B cell (primary cell): ENCODE measurements around the gene PACRG.

Source experiments
- EZH2 ChIP-seq: IDR thresholded peaks from 2 replicates; pipeline ENCODE4 v1.6.1; 2012; ENCODE audit warnings: borderline replicate concordance, low read depth, mild to moderate bottlenecking, moderate library complexity, low read length; ENCODE audit not compliant: insufficient read depth, poor library complexity, severe bottlenecking
- TF ChIP-seq, protein P1 (sequence below): fragments of 200-600 bp; IDR thresholded peaks from one replicate; pipeline ENCODE4 v1.8.0; 2022; ENCODE audit warnings: antibody characterized with exemption, mild to moderate bottlenecking

- TF ChIP-seq, protein P1, sequence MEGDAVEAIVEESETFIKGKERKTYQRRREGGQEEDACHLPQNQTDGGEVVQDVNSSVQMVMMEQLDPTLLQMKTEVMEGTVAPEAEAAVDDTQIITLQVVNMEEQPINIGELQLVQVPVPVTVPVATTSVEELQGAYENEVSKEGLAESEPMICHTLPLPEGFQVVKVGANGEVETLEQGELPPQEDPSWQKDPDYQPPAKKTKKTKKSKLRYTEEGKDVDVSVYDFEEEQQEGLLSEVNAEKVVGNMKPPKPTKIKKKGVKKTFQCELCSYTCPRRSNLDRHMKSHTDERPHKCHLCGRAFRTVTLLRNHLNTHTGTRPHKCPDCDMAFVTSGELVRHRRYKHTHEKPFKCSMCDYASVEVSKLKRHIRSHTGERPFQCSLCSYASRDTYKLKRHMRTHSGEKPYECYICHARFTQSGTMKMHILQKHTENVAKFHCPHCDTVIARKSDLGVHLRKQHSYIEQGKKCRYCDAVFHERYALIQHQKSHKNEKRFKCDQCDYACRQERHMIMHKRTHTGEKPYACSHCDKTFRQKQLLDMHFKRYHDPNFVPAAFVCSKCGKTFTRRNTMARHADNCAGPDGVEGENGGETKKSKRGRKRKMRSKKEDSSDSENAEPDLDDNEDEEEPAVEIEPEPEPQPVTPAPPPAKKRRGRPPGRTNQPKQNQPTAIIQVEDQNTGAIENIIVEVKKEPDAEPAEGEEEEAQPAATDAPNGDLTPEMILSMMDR: no peak
- no peak for TF ChIP-seq EZH2
Measured at GRCh38 chr6:162964488-162965140, 236.8 kb downstream of the PACRG start.
